Activated naive CD4-positive, alpha-beta T cell treated with anti-CD3 and anti-CD28 coated beads, Interleukin-2, amount 50 U/mL, for 72 hours (primary cell): ENCODE data around the gene TP53AIP1. TPM values are rescaled to one million over a fixed set of nuclear protein-coding genes. Genes with fewer than 3 reads are reported as not detected.

Experiments
- ATAC-seq, 2 donors: fragments of 150-1000 bp; cut with Tn5 transposase; 2 replicates each; pipeline ENCODE4 v1.10.0; 2021; ENCODE audit warnings: mild to moderate bottlenecking in 2 of 2, moderate library complexity in 2 of 2
- DNase-seq, 2 donors: peaks; one replicate each; pipeline ENCODE4 v3.0.0; 2021 to 2022; ENCODE audit warnings: low spot score in 2 of 2
- H3K27ac Mint-ChIP-seq, 2 donors: one replicate each; pipeline ENCODE4 v1.8.0; 2022; ENCODE audit warnings: mild to moderate bottlenecking in 2 of 2, mixed read lengths in 2 of 2
- H3K36me3 Mint-ChIP-seq, 2 donors: one replicate each; pipeline ENCODE4 v1.8.0; 2022; ENCODE audit warnings: mixed read lengths in 2 of 2
- H3K9me3 Mint-ChIP-seq, 2 donors: one replicate each; pipeline ENCODE4 v1.8.0; 2022; ENCODE audit warnings: mixed read lengths in 2 of 2
- total RNA-seq, 2 donors: library from RNA; stranded (reverse); gene quantifications; one replicate each; pipeline ENCODE4 v1.2.3, GENCODE V29; 2022

TP53AIP1 gene
- total RNA-seq, 2 donors from 2014 or later = not detected

DNA sequence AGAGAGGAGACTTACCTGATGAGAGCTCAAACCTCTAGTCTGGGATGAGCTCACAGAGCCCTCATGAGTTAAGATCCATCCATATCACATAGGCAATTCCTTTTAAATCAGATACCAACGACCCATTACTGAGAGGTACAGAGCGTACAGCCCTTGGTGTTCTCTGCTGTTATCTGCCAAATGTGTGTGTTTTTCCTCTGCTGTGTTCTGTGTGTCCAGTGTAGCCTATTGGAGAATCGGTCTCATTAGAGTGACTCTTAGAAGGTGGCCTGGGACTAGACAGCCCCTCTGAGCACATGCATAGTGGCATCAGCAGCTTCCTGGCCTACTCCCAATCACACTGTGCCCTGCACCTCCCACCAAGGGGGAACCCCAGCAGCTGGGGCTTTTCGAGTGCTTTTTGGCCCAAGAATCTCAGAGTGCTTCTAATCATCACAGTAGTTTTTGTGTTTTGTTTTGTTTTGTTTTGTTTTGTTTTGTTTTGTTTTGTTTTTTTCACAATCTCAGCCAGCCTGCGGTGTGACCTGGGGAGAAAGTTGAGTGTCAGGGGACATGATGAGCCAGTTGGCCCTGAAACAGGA lies 25.4 kb downstream of the TP53AIP1 start:
- ATAC-seq = no peak
- no peak for DNase-seq
- H3K27ac Mint-ChIP-seq = peak overlapping the region in 1 of 2 donors; percentile 21

GRCh38 chr11:128916681-128917080 lies 26.0 kb downstream of the TP53AIP1 start:
- H3K36me3 Mint-ChIP-seq = no peaks in the 10 kb centered on the region

More for the DNA sequence above, 25.4 kb downstream of the TP53AIP1 start:
- H3K9me3 Mint-ChIP-seq = no peaks in the 10 kb centered on the region
- no peaks in the 10 kb centered on the region for H3K36me3 Mint-ChIP-seq

GRCh38 chr11:128916037-128916572 lies 26.6 kb downstream of the TP53AIP1 start:
- Mint-ChIP-seq H3K27ac (no peak overlapping the region), H3K36me3 (no peaks in the 10 kb centered on the region), H3K9me3 (no peaks in the 10 kb centered on the region)
- no peak for DNase-seq
- ATAC-seq = no peak

More at GRCh38 chr11:128916681-128917080, 26.0 kb downstream of the TP53AIP1 start:
- ATAC-seq (no peak), DNase-seq (no peak)
- H3K9me3 Mint-ChIP-seq = no peaks in the 10 kb centered on the region
- no peak overlapping the region for H3K27ac Mint-ChIP-seq

DNA sequence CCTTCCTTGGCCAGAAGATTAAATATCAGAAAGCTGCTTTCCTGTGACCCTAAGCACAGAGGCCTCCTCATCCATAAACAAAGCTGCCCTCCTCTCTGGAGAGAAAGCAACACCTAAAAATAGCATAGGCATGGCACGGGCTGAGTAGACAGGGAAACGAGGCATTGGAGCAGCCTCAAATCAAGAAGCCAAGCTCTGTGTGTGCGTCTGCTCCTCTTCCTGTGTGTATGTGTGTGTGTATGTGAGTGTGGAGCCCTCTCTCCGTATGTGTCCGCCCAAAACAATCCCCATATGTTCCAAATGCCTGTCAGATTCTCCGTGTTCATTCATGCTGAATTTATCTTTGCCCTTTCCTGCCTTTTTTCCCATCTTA lies 27.5 kb downstream of the TP53AIP1 start:
- Mint-ChIP-seq H3K9me3 (no peaks in the 10 kb centered on the region), H3K27ac (no peak overlapping the region), H3K36me3 (no peaks in the 10 kb centered on the region)
- ATAC-seq (no peak), DNase-seq (no peak)

DNA sequence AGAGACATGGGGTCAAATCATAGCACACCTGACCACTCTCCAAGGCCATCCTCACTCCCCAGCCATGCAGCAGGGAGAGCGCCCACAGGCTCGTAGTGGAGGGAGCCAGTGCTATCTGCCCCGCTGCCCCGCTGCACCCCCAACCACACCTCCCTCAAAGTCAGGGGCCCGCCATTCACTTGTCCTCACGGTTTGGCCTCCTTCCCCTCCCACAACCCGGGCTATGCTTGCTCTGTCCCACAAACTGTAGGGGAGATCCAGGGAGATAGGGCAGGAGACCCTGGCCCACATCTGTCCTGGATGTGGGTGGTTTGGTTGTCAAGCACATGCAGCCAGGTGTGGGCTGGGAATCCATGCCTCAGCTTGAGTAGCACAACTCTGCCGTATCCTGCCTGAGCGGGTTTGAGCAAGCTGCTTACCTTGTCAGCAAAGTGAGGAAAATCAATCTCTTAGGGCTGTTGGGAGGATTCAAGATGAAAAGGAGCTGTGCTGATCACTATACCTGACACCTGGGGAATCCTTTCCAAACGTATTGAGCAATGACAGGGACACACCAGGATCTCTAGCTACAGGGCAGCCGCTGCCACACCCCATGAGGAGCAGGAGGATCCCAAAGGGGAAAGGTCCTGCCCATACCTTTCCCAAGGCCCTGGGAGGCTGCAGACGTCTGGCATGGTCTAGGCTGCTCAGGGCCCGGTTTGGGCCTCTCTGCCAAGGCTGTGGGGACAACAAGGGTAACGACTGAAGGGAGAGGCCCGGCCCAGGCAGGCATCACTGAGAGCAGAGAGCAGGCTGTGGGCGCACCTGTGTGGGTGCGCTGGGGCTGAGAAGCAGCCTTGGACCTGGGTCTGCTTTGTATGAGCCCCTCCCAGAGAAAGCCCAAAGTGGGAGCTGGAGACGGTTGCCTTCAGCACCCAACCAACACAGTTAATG lies 28.2 kb downstream of the TP53AIP1 start:
- Mint-ChIP-seq H3K27ac (no peak overlapping the region), H3K9me3 (no peaks in the 10 kb centered on the region), H3K36me3 (no peaks in the 10 kb centered on the region)
- no peak for DNase-seq
- no peak for ATAC-seq

- ATAC-seq = no peak
- DNase-seq = no peak
- H3K36me3 Mint-ChIP-seq = no peaks in the 10 kb centered on the region
- no peaks in the 10 kb centered on the region for H3K9me3 Mint-ChIP-seq
- no peak overlapping the region for H3K27ac Mint-ChIP-seq
Measured at GRCh38 chr11:128913806-128914205, 28.9 kb downstream of the TP53AIP1 start.

GRCh38 chr11:128911701-128912100 lies 31.0 kb downstream of the TP53AIP1 start:
- H3K27ac Mint-ChIP-seq = no peak overlapping the region
- ATAC-seq (no peak), DNase-seq (no peak)
- no peaks in the 10 kb centered on the region for H3K36me3 Mint-ChIP-seq
- no peaks in the 10 kb centered on the region for H3K9me3 Mint-ChIP-seq

GRCh38 chr11:128911239-128911638 lies 31.4 kb downstream of the TP53AIP1 start:
- ATAC-seq = no peak
- no peaks in the 10 kb centered on the region for H3K9me3 Mint-ChIP-seq
- DNase-seq = no peak
- H3K27ac Mint-ChIP-seq = no peak overlapping the region
- H3K36me3 Mint-ChIP-seq = no peaks in the 10 kb centered on the region

- no peak overlapping the region for H3K27ac Mint-ChIP-seq
- no peaks in the 10 kb centered on the region for H3K36me3 Mint-ChIP-seq
- DNase-seq (no peak), ATAC-seq (no peak)
- H3K9me3 Mint-ChIP-seq = no peaks in the 10 kb centered on the region
Measured at GRCh38 chr11:128910576-128910975, 32.1 kb downstream of the TP53AIP1 start.

DNA sequence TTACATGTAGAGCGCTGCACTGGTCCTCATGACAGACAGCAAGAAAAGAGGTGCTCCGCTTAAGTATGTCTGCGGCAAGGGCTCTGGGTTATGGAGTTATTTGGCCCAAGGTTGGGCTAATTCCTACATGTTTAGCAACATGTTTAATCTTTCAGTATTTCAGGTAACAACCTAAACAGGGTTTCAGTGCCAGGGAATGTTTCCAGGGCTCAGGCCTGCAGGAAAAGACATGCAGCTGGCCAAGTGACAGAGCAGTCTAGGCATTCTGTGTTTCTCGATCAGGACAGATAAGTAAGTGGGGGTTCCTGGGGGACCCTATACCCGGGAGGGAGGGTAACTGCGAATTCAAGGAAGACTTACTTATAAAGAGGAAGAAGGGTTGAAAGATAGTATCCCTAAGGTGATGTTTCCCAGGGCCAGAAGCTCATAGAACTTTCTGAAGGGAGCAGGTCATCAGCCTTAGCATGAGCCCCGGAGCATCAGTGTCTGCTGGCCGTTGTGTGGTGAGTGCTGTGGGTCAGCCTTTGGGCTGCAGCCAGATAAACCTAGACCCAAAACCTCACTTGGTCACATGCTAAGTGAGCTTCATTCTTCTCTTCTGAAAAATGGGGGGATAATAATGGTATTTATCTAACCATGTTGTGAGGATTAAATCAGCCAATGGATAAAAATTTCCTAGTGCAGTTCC lies 33.1 kb downstream of the TP53AIP1 start:
- H3K27ac Mint-ChIP-seq = no peak overlapping the region
- no peak for ATAC-seq
- no peaks in the 10 kb centered on the region for H3K36me3 Mint-ChIP-seq
- DNase-seq = no peak
- H3K9me3 Mint-ChIP-seq = no peaks in the 10 kb centered on the region

DNA sequence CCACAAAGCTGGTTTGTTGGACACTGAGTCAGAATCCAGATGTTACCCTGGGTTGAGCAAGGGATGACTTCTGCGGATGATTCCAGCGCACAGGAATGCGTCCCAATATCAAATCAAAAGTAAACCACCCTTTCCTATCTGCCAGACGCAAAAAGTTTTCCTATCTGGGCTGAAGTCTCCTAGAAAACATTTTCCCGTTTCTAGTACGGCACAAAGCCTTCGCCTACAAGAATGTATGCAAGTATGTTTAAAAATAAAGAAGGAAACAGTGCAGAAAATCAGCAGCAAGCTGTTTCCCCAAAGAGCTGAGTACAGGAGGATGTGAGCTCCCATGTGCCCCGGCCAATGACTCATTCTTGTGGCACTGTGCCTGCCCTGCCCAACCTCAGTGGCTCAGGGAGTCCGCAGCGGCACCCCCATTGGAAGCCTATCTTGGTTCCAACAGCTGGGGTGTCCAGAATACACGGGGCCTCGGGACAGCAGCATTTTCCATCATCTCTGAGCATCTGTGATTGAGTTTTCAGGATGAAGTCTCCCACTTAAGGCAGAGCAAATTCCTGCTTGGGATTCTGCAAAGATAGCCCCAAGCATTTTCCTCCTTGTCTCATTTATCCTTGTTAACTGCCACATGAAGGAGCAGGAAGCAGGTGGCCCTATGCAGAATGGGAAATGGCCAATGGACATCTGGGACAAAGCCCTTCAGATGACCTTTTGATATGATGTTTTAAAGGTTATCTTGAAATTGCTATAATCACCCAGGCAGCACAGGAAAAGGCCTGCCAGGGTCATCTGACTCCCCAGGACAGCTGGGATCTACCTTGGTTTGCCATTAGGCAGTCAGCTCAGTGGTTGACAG lies 34.1 kb downstream of the TP53AIP1 start:
- Mint-ChIP-seq H3K36me3 (no peaks in the 10 kb centered on the region), H3K9me3 (no peaks in the 10 kb centered on the region), H3K27ac (no peak overlapping the region)
- ATAC-seq (no peak), DNase-seq (no peak)

DNA sequence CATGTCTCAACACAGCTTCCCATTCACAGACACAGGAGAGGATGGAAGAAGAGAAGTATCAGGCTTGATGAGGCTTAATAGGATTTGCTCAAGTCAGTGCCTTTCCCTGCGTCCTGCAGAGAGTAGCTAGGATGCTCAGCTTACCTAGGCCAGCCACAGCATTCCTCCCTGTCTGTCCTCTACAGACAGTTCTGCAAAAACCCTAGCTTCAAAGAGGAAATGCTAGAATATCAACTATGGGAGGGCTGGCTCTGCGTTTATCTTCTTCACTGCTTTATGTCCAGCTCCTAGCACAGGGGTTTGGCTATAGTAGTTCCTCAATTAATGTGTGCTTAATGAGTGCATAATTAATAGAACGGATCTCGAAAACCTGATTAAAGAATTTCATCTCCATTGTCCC lies 35.1 kb downstream of the TP53AIP1 start:
- H3K9me3 Mint-ChIP-seq = no peaks in the 10 kb centered on the region
- no peak for ATAC-seq
- DNase-seq = no peak
- no peak overlapping the region for H3K27ac Mint-ChIP-seq
- no peaks in the 10 kb centered on the region for H3K36me3 Mint-ChIP-seq

DNA sequence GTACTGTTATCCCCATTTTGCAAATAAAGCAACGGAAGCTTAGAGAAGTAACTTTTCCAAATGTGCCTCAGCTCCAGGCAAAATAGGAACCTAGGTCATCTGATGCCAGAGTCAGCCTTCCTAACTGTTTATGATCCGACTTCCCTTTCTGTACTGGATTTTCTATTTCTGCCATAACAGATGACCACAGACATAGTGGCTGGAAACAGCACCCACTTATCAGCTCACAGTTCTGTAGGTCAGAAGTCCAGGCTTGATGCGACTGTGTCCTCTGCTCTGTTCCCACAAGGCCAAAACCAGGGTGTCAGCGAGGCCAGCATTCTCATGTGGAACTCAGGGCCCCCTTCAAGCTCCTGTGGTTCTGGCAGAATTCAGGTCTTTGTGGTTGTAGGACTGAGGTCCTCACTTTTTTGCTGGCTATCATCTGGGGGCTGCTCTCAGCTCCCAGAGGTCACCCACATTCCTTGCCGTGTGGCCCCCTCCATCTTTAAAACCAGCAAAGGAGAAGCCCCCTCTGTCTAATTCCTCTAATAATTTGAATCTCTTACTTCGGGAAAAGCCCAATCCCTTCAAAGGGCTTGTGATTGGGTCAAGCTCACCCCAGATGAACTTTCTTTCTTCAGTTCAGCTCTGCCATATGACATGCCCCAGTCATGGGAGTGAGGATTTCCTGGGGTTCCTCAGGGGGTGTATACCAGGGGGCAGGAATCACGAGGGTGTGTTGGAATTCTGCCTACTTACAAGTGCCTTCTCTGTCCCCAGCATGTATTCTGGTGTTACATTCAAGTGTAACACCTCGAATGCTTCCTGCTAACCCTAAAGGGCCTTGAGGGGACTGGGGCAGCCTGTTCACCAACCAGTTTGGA lies 36.3 kb downstream of the TP53AIP1 start:
- DNase-seq (no peak), ATAC-seq (no peak)
- no peaks in the 10 kb centered on the region for H3K9me3 Mint-ChIP-seq
- H3K36me3 Mint-ChIP-seq = no peaks in the 10 kb centered on the region
- no peak overlapping the region for H3K27ac Mint-ChIP-seq

GRCh38 chr11:128905345-128906184 lies 37.1 kb downstream of the TP53AIP1 start:
- DNase-seq = peak in 1 of 2 donors; percentile 49
- ATAC-seq = peak; percentile 68 to 80
- Mint-ChIP-seq H3K27ac (no peak overlapping the region), H3K36me3 (no peaks in the 10 kb centered on the region), H3K9me3 (no peaks in the 10 kb centered on the region)
